Stimulated activated CD4-positive, alpha-beta T cell treated with anti-CD3 and anti-CD28 coated beads, Interleukin-15, amount 100 ng/mL, for 48 hours (primary cell): ENCODE data around the gene PCDHGC3.

Source experiments
- DNase-seq, 2 donors: peaks; one replicate each; pipeline ENCODE4 v3.0.0-alpha.2; 2020; ENCODE audit warnings: low read depth in 2 of 2

PCDHGC3 gene

GRCh38 chr5:141523991-141524390, 48.2 kb downstream of the PCDHGC3 start:
- DNase-seq, result no peak

GRCh38 chr5:141524604-141525597, 49.1 kb downstream of the PCDHGC3 start:
- no peak for DNase-seq

GRCh38 chr5:141525653-141526052, 49.9 kb downstream of the PCDHGC3 start:
- no peak for DNase-seq

- DNase-seq, result no peak
Measured at GRCh38 chr5:141527426-141527825, 51.7 kb downstream of the PCDHGC3 start.
